Measurements from ENCODE around the gene TRIM32.
A peak's percentile ranks its signal among the peaks of the same experiment; 100 is the strongest.

The TRIM32 gene

DNA sequence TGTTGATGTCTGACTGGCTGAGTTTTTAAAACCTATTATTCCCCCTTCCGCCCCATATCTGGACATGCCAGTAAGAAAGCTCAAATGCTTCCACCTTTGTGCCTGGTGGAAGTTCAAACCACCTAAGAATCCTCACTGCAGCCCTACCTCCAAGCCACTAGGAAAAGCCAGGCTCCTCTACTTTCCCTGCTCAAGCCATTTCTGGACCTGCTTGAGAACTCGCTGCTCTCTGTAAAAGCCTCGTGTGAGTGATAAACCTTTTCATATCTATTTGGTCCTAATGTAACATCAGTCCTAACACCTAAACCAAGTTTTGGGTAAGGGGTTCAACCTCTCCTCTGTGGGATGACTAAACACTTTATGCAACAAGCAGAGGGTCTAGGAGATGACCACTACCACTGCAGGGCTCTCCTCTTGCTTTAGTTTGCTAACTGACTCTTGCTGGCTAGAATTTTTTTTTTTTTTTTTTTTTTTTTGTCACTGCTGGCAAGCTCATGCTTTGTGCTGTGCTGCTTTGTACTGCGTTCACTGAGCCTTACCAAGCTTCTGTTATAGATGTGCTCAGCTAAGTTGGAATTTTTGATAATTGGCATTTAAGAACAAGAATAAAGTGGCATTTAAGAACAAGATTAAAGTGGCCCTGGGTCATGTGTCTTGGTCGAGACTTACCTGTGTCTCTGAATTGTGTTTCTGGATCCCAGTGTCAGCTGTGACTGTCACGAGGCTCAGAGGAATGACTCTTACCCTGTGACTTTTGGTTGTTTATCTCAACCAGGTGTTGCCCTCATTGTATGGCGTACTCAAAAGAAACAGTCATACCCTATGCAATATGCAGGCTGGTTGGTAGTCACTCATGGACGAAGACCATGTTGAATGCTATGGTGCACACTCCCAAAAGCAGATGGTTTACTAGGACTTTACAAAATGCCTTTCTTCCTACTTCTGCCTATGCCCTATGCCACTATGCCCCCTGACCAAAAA, 19.5 kb downstream of the TRIM32 start:
- DNase-seq = no peak

DNA sequence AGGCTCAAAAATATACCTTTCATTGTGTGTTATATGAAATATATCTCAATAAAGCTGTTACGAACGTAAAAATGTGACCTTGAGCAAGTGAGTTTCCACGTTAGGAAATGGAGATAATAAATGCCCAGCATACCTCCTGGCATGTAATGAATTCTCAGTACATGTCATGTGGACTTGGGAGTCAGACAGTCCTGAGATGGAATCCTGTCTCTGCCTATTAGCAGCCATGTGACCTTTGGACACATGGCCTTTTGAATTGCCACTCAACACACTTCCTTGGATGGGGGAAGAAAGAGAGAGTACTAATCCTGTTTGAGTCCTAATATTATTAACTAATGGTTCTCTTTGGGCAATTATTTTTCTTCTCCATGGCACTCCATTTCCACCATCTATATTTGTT, 25.7 kb downstream of the TRIM32 start:
- DNase-seq = no peak

DNA sequence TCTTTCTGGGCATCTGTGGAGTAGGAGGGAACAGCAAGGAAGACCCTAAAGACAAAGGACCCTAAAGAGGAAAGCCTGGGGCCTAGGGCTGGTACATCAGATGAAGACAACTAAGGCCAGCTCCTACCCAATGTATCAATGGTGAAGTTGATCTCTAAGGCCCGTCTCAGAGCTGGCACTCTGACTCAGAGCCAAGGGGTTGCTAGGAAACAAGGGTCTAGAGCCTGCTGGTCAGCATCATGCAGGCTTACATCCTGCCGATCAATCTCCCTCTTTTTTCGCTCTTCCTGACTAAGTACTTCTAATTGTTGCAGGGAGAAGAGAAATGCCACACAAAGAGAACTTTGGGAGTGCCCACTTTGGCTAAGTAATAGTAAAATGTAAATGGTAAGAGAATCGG, 26.2 kb downstream of the TRIM32 start:
- no peak for DNase-seq

DNA sequence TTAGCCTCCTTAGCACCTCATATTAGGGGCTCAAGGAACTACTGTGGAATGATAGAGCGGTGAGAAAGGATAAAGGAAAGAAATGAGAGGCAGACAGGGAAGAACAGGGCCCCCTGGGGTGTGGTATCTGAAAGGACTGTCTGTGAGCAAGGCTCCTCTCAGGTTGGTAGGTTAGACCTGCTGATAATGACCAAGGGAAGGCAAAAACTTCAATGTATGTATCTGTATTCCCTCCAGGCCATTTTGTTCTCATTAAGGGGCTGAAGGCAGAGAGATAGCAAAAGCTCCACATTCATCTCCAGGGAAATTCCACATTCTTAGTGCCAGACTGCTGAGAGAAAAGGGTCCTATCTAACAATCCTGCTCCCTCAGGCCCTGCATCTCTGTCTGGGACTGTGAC, 28.6 kb downstream of the TRIM32 start:
- DNase-seq = no peak

DNA sequence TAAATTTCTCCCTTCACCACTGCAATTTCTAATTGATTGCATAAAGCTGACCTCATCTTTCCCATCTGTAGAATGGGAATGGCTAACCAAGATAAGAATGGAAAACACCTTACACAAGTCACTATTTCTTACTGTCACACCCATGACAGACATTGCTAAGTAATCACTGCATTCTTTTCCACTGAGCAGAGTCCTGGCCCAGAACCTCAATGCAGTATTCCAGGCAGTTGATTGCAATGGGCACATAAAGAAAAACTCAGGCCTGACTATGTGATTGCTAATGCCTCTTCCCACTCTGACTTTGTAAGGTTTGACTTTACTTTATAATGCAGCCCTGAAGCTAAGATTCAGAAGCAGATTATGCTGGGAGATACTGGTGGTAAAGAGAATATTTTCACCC, 29.3 kb downstream of the TRIM32 start:
- DNase-seq = no peak

DNA sequence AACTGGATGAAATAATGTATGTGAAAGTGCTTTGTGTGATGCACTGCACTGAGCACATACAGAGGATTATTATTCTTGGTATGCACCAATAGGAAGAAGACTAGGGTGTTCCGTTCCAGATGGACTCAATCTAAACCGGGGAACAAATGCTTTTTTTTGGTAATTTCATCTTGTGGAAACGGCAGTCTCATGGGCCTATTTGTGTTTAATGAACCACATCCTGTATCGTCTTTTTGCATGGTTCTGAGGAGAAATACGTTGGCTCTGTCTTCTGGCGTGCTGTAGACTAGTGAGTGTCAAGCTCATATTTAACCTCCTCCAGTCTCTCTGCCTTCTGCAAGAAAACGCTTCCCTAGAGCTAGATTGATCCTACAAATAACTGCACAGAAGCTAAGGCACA, 30.0 kb downstream of the TRIM32 start:
- DNase-seq = no peak

DNA sequence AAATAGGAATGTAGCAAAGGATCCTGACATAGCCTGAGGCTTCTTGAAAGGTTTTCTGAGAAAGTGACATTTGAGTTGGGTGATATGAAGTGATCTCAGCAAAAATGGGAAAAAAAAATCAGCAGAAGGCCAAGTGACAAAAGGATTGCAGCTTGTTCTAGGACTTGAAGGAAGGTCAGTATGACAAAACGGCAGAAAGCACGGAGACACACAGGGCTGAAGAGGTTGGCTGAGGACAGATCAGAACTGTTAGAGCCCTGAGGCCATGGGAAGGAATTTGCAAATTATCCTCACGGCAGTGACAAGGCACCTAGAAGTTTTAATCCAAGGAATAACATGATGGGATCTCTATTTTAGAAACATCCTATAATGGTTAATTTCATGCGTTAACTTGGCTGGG, 31.0 kb downstream of the TRIM32 start:
- DNase-seq = no peak

DNA sequence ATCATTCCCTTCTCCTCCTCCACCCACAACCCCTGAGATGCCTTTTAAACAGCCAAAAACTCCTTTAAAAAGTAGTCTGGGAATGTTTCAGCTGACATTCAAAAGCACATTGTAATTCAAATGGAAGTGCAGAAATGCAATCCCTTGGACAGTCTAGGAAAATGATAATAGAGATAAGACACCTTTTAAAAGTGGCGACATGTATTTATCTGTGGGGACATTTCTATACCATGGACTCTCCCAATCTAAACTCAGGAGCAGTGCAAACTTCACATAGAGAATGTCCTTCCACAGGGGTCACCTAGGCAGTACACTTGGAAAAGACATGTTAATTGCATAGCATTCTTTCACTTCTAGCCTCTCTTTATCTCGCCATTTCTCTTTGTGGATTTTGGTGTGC, 33.0 kb downstream of the TRIM32 start:
- DNase-seq = no peak

DNA sequence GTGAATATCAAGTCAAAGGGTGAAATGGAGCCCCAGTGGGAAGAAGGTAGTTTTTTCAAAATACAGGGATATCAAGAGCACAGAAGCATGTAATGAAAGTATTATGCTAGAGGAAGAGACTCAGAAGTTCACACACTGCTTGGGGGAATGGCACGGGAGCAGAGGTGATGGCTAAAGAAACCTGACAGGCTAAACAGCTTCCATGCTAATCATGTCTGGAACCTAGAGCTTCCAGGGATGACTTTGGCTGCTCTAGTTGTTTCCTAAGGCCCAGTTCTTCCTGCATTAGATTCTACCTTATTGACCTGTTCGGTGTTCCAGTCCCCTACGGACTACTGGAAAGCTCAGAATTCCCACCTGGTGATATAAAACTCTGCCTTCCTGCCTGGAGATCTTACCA, 34.3 kb downstream of the TRIM32 start:
- no peak for DNase-seq

DNA sequence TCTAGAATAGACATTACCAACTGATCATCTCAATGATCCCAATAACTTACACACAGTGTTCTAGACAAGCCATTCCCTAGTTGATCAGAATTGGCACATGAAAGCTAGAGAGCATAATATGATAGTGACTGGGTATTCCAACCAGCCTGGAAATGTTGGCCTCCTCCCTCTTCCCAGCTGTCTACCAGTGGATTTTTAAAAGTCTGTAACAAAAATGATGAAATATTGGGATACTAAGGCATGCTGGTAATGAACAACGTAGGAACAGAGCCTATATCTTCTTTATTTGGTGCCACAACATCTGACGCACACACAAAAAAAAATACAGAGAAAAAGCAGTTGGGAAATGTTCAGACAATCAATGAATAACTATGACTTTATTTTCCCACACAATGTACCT, 34.8 kb downstream of the TRIM32 start:
- no peak for DNase-seq

DNA sequence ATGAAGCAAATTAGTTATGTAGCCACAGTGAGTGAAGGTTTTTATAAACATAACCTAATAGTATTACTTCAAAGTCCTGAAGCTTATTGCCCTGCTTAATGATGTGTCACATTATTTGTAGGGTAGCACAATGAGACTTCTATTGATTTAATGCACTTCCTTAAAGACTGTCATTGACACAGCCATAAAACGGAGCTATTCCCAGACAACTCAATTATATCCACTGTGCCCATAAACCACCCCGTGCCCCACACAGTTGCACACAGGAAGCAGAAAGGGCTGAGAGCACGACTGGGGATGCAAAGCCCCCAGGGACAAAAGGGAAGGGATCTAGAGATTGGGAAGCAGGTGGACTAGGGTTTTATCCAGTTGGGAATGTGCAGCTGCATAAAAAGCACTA, 37.0 kb downstream of the TRIM32 start:
- DNase-seq = no peak

DNA sequence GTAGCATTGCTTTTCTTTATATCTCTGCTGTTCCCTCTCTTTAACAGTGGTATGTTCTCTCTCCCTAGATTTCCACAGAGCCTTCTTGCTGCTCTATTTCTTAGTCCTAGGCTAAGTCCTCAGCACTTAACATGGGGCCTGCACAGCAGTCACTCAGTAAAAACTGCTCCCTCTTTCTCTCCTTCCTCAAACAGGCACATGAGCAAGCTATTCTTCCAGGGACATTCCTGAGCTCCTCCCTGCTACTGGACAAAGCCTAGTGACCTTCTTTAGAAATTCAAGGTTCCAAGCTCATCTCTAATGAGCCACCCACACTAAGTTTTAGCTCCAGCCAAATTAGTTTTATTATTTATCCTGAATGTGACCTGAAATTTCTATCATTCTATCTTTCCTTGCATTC, 39.5 kb downstream of the TRIM32 start:
- no peak for DNase-seq

DNA sequence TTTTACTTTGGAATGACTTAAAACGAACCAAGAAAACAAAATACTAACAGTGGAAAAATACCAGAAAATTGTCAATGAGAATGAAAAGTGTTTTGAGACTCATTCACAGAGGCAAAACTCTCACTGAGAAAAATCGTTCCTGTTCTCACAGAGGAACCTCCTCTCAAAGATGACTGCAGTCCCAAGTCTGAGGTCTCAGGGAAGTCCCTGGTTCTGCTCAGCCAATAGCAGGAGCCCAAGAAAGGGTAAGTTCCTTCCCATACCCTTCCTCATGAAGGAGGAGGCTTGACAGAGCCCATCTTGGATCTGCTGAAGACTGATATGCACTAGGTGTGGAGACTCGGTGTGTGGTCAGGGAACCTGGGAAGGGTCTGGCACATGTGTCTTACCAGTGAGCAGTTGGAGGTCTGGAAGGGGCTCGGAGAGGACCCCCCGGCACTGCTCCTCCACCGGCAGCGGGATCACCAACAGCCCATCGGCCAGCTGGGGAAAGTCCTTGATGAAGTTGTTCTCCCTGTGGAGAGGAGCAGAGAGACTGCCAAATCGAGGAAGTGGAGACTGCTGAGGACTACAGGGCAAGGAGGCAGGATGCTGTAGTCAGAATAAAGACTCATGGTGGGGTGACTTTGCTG, 46.0 kb downstream of the TRIM32 start:
- no peak for DNase-seq

DNA sequence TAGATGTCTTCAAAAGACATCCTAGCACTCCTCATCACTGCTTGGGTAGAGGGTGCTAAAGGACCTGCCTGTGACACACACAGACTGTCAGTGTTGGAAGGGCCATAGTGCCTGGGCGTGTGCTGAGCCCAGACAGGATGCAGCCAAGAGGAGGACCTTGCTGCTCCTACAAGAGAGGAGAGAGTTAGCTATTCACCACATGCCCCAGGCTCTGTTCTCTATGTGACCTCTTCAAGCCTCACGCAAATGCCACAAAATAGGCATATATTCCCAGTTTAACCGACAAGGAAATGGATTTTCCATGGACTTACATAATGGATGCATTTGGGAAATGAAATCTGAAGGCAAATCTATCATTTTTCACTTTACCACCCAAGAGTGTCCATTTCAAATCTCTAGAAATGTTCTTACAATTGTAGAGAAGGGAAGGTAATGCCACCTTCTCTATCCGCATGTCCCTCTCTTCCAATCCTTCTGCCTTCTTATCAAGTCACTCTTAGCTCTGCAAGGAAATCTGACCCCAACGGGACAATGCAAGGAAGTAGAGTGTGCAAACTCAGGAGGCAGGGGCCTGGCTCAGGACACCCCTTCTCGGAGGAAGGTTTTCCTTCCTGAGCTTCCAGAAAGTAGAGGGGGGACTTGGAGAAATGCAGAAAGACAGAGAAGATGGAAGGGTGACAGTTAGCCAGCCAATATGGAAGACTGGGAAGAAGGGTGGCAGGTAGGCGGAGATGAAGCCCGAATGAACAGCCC, 49.5 kb downstream of the TRIM32 start:
- DNase-seq = no peak

DNA sequence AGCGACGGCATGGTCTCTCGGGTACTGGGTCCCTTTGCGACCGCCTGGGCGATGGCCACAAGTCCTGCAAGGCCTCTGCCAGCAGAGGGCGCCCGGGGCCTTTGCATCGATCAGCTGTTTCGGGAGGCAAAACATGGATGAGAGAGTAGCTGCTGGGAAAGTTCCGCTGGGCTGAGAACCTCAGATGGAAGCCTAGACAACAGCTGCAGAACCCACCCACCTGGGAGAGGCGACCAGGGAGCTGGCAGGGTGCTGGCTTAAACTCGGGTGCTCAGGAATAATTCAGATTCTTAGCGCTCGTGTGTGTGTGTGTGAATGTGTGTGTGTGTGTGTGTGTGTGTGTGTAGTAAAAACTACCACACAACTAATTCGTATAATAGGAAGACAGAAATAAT, 50.0 kb downstream of the TRIM32 start:
- DNase-seq = peak; percentile 32

DNA sequence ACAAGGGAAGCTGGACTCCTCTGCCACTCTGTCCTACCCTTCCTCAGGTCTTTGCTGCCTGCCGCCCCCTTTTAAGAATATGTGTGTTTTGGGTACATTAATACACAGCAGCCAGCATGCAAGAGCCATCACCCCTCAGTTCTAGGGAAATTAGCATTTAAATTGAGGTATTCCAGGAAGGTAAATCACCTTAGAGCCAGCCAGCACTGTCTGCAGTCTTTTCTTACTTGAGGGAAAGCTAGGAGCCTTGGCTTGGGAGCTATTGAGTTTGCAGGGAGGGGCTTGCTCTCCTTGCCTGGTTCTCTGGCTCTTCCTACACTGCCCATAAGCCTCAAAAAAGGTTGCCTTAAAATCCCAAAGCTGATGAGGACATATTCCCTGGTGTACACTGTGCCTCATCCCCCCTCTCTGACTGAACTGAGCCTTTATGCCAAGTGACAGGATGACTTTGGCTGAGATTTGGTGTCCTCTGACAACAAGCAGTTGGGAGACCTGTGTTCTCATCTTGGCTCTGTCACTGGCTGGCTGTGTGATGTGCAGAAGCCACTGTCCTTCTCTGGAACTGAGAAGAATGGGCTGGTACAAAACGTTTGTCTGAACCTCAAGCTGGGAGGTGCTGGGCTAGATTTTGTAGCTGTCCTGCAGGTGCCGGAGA, 54.1 kb downstream of the TRIM32 start:
- DNase-seq = no peak

DNA sequence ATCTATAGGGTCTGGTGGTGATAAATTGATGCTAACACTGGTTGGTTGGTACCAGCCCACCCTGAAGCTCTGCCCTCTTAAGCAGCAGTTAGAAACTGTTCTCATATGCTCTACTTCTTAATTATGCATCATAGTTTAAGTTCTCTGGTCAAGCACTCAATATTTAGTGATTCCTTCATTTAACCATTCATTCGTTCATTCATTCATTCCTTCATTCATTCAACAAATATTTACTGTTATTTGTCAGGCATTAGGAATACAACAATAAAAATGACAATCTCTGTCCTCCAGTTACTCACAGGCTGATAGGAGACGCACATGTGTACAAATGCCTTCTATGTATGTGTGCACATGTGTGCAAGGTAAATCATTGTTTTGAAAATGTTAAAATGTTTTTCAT, 54.6 kb downstream of the TRIM32 start:
- DNase-seq = no peak

DNA sequence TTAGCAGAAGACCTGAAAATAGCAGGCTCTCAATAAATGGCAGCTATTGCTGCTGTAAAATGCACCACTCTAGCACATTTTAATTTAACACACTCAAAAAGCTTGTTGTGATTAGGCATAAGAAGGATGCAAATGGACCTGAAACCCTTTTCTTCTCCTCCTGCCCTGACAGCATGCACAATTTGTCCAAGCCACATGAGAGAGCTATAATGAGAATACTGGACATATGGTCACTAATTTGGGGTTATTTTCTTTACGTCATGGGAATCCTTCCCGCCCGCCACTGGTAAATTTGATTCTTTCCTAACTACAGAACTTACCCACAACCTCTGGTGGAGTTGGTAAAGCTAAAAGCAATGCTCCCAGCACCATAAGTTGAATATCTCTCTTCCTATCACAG, 62.1 kb downstream of the TRIM32 start:
- no peak for DNase-seq

DNA sequence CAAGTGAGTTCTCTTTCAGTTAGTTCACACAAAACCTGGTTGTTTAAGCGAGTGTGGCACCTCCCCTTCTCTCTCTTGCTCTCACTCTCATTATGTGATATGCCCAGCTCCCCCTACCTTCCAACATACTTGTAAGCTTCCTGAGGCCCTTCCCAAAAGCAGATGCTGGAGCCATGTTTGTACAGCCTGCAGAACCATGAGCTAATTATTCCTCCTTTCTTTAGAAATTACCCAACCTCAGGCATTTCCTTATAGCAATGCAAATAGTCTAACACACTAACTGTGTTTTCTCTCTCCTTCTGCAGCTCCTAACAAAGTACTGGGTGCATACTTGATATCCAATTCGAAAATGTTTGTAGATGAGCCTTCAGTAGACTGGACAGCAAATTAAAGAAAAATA, 62.7 kb downstream of the TRIM32 start:
- no peak for DNase-seq

DNA sequence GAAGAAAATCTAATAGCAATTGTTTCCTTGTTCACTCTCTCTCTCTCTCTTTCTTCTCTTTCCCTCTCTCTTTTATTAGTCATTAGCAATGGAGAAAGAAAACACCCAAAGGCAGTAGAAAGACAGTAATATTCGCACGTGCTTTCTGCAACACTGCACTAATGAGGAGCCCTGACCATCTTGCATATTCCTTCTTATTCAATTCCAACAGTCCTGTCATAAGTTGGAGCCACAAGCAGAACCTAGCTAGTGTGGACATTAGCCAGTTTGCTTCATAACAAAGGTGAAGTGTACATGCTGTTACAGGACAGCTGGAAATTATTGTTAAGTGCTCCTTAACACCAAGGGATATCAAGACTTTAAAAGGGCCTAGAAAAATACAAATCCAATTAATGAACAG, 63.4 kb downstream of the TRIM32 start:
- no peak for DNase-seq
